IMR-90 (cell line): ENCODE measurements around the gene SURF1. TPM values are rescaled to one million over a fixed set of nuclear protein-coding genes. Genes with fewer than 3 reads are reported as not detected.
A peak's percentile ranks its signal among the peaks of the same experiment; 100 is the strongest.

Experiments
- ATAC-seq: fragments of 200-7000 bp; cut with Tn5 transposase; 2 replicates; pipeline ENCODE4 v1.9.1; 2020; ENCODE audit warnings: low read depth, mild to moderate bottlenecking, moderate library complexity
- BruUV-seq: library from RNA; stranded (reverse); fragments of 400-500 nt; replicated peaks from 2 replicates; lab custom pipeline; 2021; lab: Mats Ljungman, UMichigan
- CTCF ChIA-PET: fragments of 300-600 bp; formaldehyde crosslinking; extraction: SDS; loops from one replicate; lab custom pipeline; 2021; ENCODE audit warnings: antibody characterized with exemption; lab: Yijun Ruan, JAX
- POLR2A ChIA-PET: fragments of 300-600 bp; sonication (Branson Sonifier 250); formaldehyde crosslinking; loops from one replicate; lab custom pipeline; 2022; ENCODE audit warnings: antibody characterized with exemption; ENCODE audit not compliant: unreplicated experiment; lab: Charles Lee
- DNase-seq: peaks from one replicate; pipeline ENCODE4 v3.0.0; 2013
- H2AFZ ChIP-seq: replicated peaks from 2 replicates; pipeline ENCODE3; 2013; ENCODE audit warnings: low read length, mild to moderate bottlenecking; ENCODE audit not compliant: poor library complexity
- H2AK5ac ChIP-seq: 2 replicates; pipeline ENCODE4 v1.6.1; 2013; ENCODE audit warnings: low read depth, low read length, inconsistent platforms
- H2AK9ac ChIP-seq: replicated peaks from 2 replicates; pipeline ENCODE3; 2013; ENCODE audit warnings: mild to moderate bottlenecking, low read depth, low read length, moderate library complexity; ENCODE audit not compliant: poor library complexity
- H2BK120ac ChIP-seq: 2 replicates; pipeline ENCODE4 v1.6.1; 2013; ENCODE audit warnings: low read depth, low read length, inconsistent platforms
- H2BK15ac ChIP-seq: 3 replicates; pipeline ENCODE4 v1.6.1; 2013; ENCODE audit warnings: low read depth, low read length, inconsistent platforms
- H2BK20ac ChIP-seq: 2 replicates; pipeline ENCODE4 v1.6.1; 2013; ENCODE audit warnings: low read depth, mild to moderate bottlenecking, inconsistent platforms, low read length, moderate library complexity
- H2BK5ac ChIP-seq: 2 replicates; pipeline ENCODE4 v1.6.1; 2013; ENCODE audit warnings: mild to moderate bottlenecking, low read depth, low read length, inconsistent platforms; ENCODE audit not compliant: poor library complexity, severe bottlenecking
- H3K14ac ChIP-seq: replicated peaks from 2 replicates; pipeline ENCODE4 v1.6.1; 2013; ENCODE audit warnings: low read depth, low read length, inconsistent platforms
- H3K18ac ChIP-seq: 2 replicates; pipeline ENCODE4 v1.6.1; 2013; ENCODE audit warnings: low read depth, low read length, control low read depth
- H3K23ac ChIP-seq: 2 replicates; pipeline ENCODE4 v1.6.1; 2013; ENCODE audit warnings: low read depth, low read length, inconsistent platforms
- H3K27ac ChIP-seq: 2 replicates; pipeline ENCODE4 v1.5.1; 2013; ENCODE audit warnings: mild to moderate bottlenecking, control low read depth, low read length; ENCODE audit not compliant: insufficient read depth
- H3K27me3 ChIP-seq: 2 replicates; pipeline ENCODE4 v1.6.1; 2013; ENCODE audit warnings: low read length; ENCODE audit not compliant: control insufficient read depth, insufficient read depth
- H3K36me3 ChIP-seq: 2 replicates; pipeline ENCODE4 v1.6.1; 2013; ENCODE audit warnings: low read length, mixed read lengths; ENCODE audit not compliant: control insufficient read depth, insufficient read depth
- H3K4ac ChIP-seq: 2 replicates; pipeline ENCODE4 v1.6.1; 2013; ENCODE audit warnings: low read depth, low read length, inconsistent platforms
- H3K4me1 ChIP-seq: 2 replicates; pipeline ENCODE4 v1.6.1; 2013; ENCODE audit warnings: low read length, mixed read lengths; ENCODE audit not compliant: control insufficient read depth, insufficient read depth
- H3K4me2 ChIP-seq: 2 replicates; pipeline ENCODE4 v1.6.1; 2013; ENCODE audit warnings: low read depth, mild to moderate bottlenecking, control low read depth, low read length, moderate library complexity
- H3K4me3 ChIP-seq: 2 replicates; pipeline ENCODE4 v1.5.1; 2013; ENCODE audit warnings: low read depth, mild to moderate bottlenecking, control low read depth, low read length, moderate library complexity; ENCODE audit not compliant: insufficient read depth
- H3K56ac ChIP-seq: 2 replicates; pipeline ENCODE4 v1.6.1; 2013; ENCODE audit warnings: low read length, inconsistent platforms; ENCODE audit not compliant: insufficient read depth; ENCODE audit errors: extremely low read depth
- H3K79me1 ChIP-seq, 2 experiments: 2 replicates each; pipeline ENCODE4 v1.6.1; 2013; ENCODE audit warnings: low read length in 2 of 2, inconsistent platforms in 1 of 2, low read depth in 1 of 2
- H3K9ac ChIP-seq: 2 replicates; pipeline ENCODE4 v1.6.1; 2013; ENCODE audit warnings: low read depth, low read length, control low read depth
- H3K9me1 ChIP-seq: 2 replicates; pipeline ENCODE4 v1.6.1; 2013; ENCODE audit warnings: low read length, inconsistent platforms; ENCODE audit not compliant: insufficient read depth
- H3K9me3 ChIP-seq: 2 replicates; pipeline ENCODE4 v1.6.1; 2013; ENCODE audit warnings: low read length; ENCODE audit not compliant: control insufficient read depth, insufficient read depth
- H4K20me1 ChIP-seq: 2 replicates; pipeline ENCODE4 v1.6.1; 2013; ENCODE audit warnings: low read length, inconsistent platforms; ENCODE audit not compliant: insufficient read depth
- H4K5ac ChIP-seq: 2 replicates; pipeline ENCODE4 v1.6.1; 2013; ENCODE audit warnings: mild to moderate bottlenecking, low read depth, low read length, control low read depth
- H4K8ac ChIP-seq, 2 experiments: 2 replicates each; pipeline ENCODE4 v1.6.1; 2013; ENCODE audit warnings: low read depth in 2 of 2, low read length in 2 of 2, control low read depth in 1 of 2, inconsistent platforms in 1 of 2
- H4K91ac ChIP-seq: 2 replicates; pipeline ENCODE4 v1.6.1; 2013; ENCODE audit warnings: low read depth, low read length, inconsistent platforms; ENCODE audit not compliant: insufficient read depth
- BHLHE40 ChIP-seq: fragments of 150-350 bp; IDR thresholded peaks from 2 replicates; pipeline ENCODE4 v1.6.1; 2016; ENCODE audit warnings: mild to moderate bottlenecking, low read depth, low read length
- POLR2A ChIP-seq: IDR thresholded peaks from 2 replicates; pipeline ENCODE4 v1.6.1; 2012; ENCODE audit warnings: mild to moderate bottlenecking, low read depth, low read length
- WGBS, 2 experiments: methylation state at CpG; one replicate each; pipeline versions ENCODE4 v1.1.5 to v1.1.7; 2013; ENCODE audit warnings: missing lambda C conversion rate in 2 of 2; ENCODE audit not compliant: insufficient read length in 1 of 2; ENCODE audit errors: extremely low coverage in 2 of 2; 5-methylcytosine and 5-hydroxymethylcytosine counted together
- dilution Hi-C: fragments of 300-500 bp; cut with HindIII; formaldehyde crosslinking; loops from one replicate; pipeline ENCODE4 v1.14.3; 2018; ENCODE audit warnings: low sequenced_read_pairs; ENCODE audit not compliant: unreplicated experiment
- in situ Hi-C: fragments of 300-500 bp; cut with MboI; formaldehyde crosslinking; loops from 3 replicates; pipeline ENCODE4 v1.14.3; 2019; ENCODE audit warnings: low sequenced_read_pairs, inconsistent platforms, mixed read lengths
- intact Hi-C: fragments of 100-400 bp; cut with micrococcal nuclease; formaldehyde crosslinking; loops from 2 replicates; pipeline ENCODE4 v1.10.0; 2022
- polyA plus RNA-seq, 3 experiments: library from polyadenylated mRNA; depleted of rRNA; stranded (reverse); fragments of >200 nt; gene quantifications; 2 replicates each; pipeline ENCODE4 v1.2.3, GENCODE V29; 2012; ENCODE audit warnings: low replicate concordance in 1 of 3
- total RNA-seq: library from RNA; depleted of rRNA; stranded (reverse); fragments of >200 nt; gene quantifications from 2 replicates; pipeline ENCODE4 v1.2.3, GENCODE V29; 2012
- TF ChIP-seq, protein P1 (sequence below): conservative IDR thresholded peaks from 2 replicates; pipeline ENCODE4 v1.5.1; 2012; ENCODE audit warnings: mild to moderate bottlenecking, low read depth, low read length, improper control_type of control experiment

The SURF1 gene
- total and polyA plus RNA-seq, 2 of the 4 experiments (the other 2 are of a cell fraction) = 15.1 to 24.5 TPM

- H3K4me1 ChIP-seq = peaks cover 7% of the 10 kb centered on the region
- no peak for DNase-seq
- no peak overlapping the region for H3K9ac ChIP-seq
- H3K23ac ChIP-seq = no peak overlapping the region
- H3K27ac ChIP-seq = no peak overlapping the region
- ATAC-seq = no peak
- no peak overlapping the region for H3K56ac ChIP-seq
- TF ChIP-seq BHLHE40 (no peak), POLR2A (no peak)
- TF ChIP-seq, protein P1, sequence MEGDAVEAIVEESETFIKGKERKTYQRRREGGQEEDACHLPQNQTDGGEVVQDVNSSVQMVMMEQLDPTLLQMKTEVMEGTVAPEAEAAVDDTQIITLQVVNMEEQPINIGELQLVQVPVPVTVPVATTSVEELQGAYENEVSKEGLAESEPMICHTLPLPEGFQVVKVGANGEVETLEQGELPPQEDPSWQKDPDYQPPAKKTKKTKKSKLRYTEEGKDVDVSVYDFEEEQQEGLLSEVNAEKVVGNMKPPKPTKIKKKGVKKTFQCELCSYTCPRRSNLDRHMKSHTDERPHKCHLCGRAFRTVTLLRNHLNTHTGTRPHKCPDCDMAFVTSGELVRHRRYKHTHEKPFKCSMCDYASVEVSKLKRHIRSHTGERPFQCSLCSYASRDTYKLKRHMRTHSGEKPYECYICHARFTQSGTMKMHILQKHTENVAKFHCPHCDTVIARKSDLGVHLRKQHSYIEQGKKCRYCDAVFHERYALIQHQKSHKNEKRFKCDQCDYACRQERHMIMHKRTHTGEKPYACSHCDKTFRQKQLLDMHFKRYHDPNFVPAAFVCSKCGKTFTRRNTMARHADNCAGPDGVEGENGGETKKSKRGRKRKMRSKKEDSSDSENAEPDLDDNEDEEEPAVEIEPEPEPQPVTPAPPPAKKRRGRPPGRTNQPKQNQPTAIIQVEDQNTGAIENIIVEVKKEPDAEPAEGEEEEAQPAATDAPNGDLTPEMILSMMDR = 0 out of 2 replicates have a peak, but pooled peaks have one; percentile 15
- no peak overlapping the region for H2AFZ ChIP-seq
- CTCF ChIA-PET = interaction anchor here (0.6 kb wide), 2 partner anchors 13 to 22 kb away, joined by 3 read pairs; no protein-coding TSS in a partner anchor
- peaks cover 15 to 39% of the 10 kb centered on the region in 2 experiments; a peak in 3 of 4 replicates for H3K79me1 ChIP-seq
- H3K27me3 ChIP-seq = no peaks in the 10 kb centered on the region
- no peak overlapping the region for H3K14ac ChIP-seq
- POLR2A ChIA-PET = no interaction called here
- in situ Hi-C loops (no loop called here), intact Hi-C loops (no loop called here), dilution Hi-C loops (no loop called here)
- no peak overlapping the region for H2BK120ac ChIP-seq
- no peak overlapping the region for H4K8ac ChIP-seq
- no peak overlapping the region for H2AK9ac ChIP-seq
- no peak overlapping the region for H3K4me3 ChIP-seq
- no peak overlapping the region for H2BK15ac ChIP-seq
- BruUV-seq = no TSS peak
- no peak overlapping the region for H3K4ac ChIP-seq
- no peak overlapping the region for H4K5ac ChIP-seq
- H4K91ac ChIP-seq = no peak overlapping the region
- H3K9me1 ChIP-seq = peaks cover 3% of the 10 kb centered on the region; the same call in 1 of the 2 replicates
- H2BK5ac ChIP-seq = no peak overlapping the region
- peaks cover 10% of the 10 kb centered on the region; the same call in 1 of the 2 replicates for H4K20me1 ChIP-seq
- H3K4me2 ChIP-seq = no peak overlapping the region
- H3K18ac ChIP-seq = no peak overlapping the region
- WGBS, 2 experiments = 93% methylated on average over 6 of the region's 12 CpGs; no CpG with 5 or more reads in 1 of the 2 experiments
- H2BK20ac ChIP-seq = no peak overlapping the region
- no peak overlapping the region for H2AK5ac ChIP-seq
- peaks cover 63% of the 10 kb centered on the region for H3K36me3 ChIP-seq
- no peaks in the 10 kb centered on the region for H3K9me3 ChIP-seq
These were observed 14.2 kb downstream of the SURF1 start for GRCh38 chr9:133342069-133342406.
